K562 (cell line): ENCODE measurements around the gene NRSN2. TPM values are rescaled to one million over a fixed set of nuclear protein-coding genes. Genes with fewer than 3 reads are reported as not detected.
A peak's percentile ranks its signal among the peaks of the same experiment; 100 is the strongest.

Source experiments
- CBX1 ChIP-seq: sonication (generic); IDR thresholded peaks from 2 replicates; pipeline ENCODE4 v1.6.1; 2016; ENCODE audit warnings: antibody characterized with exemption, low read depth, mild to moderate bottlenecking
- CTBP1 ChIP-seq: fragments of 450-650 bp; IDR thresholded peaks from 2 replicates; pipeline ENCODE4 v1.6.1; 2016; ENCODE audit warnings: borderline replicate concordance
- DMBX1 ChIP-seq: fragments of 250-450 bp; sonication (Bioruptor Pico); IDR thresholded peaks from 2 replicates; pipeline ENCODE4 v1.8.0; 2022; ENCODE audit warnings: inconsistent platforms, mild to moderate bottlenecking, moderate library complexity, borderline replicate concordance
- FOXK2 ChIP-seq, 2 experiments: fragments of 450-650 bp; IDR thresholded peaks in 1 of 2; conservative IDR thresholded peaks in 1 of 2; 2 replicates each; pipeline ENCODE4 v1.6.1; 2016; ENCODE audit warnings: low read depth in 2 of 2, mild to moderate bottlenecking in 1 of 2
- HIVEP1 ChIP-seq: fragments of 250-450 bp; sonication (Bioruptor Pico); IDR thresholded peaks from 2 replicates; pipeline ENCODE4 v1.4.0; 2020; ENCODE audit warnings: mild to moderate bottlenecking
- HLTF ChIP-seq: fragments of 450-650 bp; IDR thresholded peaks from 2 replicates; pipeline ENCODE4 v1.6.1; 2016
- MAFG ChIP-seq: fragments of 450-650 bp; conservative IDR thresholded peaks from 2 replicates; pipeline ENCODE4 v1.6.1; 2016; ENCODE audit warnings: missing genetic modification characterization, missing compliant biosample characterization
- NONO ChIP-seq, 2 experiments: fragments of 200-400 bp in 1 of 2; fragments of 450-650 bp in 1 of 2; formaldehyde crosslinking in 1 of 2; IDR thresholded peaks; 2 replicates each; pipeline ENCODE4 v1.6.1; 2017; ENCODE audit warnings: low read depth in 2 of 2, mild to moderate bottlenecking in 2 of 2, moderate library complexity in 2 of 2, low read length in 1 of 2
- POLR2AphosphoS5 ChIP-seq: IDR thresholded peaks from 2 replicates; pipeline ENCODE4 v1.6.1; 2011; ENCODE audit warnings: mild to moderate bottlenecking, low read depth, low read length, moderate library complexity; ENCODE audit not compliant: control insufficient read depth, insufficient read depth
- POLR2G ChIP-seq: fragments of 200-400 bp; formaldehyde crosslinking; IDR thresholded peaks from 2 replicates; pipeline ENCODE4 v1.6.1; 2017; ENCODE audit warnings: low read depth, mild to moderate bottlenecking, antibody characterized with exemption, low read length, moderate library complexity
- PRDM10 ChIP-seq: fragments of 450-650 bp; IDR thresholded peaks from 2 replicates; pipeline ENCODE4 v1.6.1; 2018; ENCODE audit not compliant: partially characterized antibody
- SMC3 ChIP-seq: conservative IDR thresholded peaks from 2 replicates; pipeline ENCODE4 v1.6.1; 2011; ENCODE audit warnings: low read depth, low read length, improper control_type of control experiment; ENCODE audit not compliant: insufficient read depth
- SP1 ChIP-seq: sonication (generic); formaldehyde crosslinking; IDR thresholded peaks from 2 replicates; pipeline ENCODE4 v1.8.1; 2022; ENCODE audit warnings: mild to moderate bottlenecking, missing genetic modification reagents
- STAG1 ChIP-seq: sonication (generic); formaldehyde crosslinking; IDR thresholded peaks from 2 replicates; pipeline ENCODE4 v1.5.0; 2020; ENCODE audit warnings: missing genetic modification reagents, borderline replicate concordance
- TCF7 ChIP-seq: sonication (generic); IDR thresholded peaks from 2 replicates; pipeline ENCODE4 v1.6.1; 2016; ENCODE audit warnings: antibody characterized with exemption, borderline replicate concordance
- ZNF398 ChIP-seq: fragments of 250-450 bp; sonication (Bioruptor Pico); IDR thresholded peaks from 2 replicates; pipeline ENCODE4 v1.8.0; 2021; ENCODE audit warnings: moderate library complexity, mild to moderate bottlenecking, inconsistent platforms
- polyA plus RNA-seq, 8 experiments: library from polyadenylated mRNA; depleted of rRNA in 4 of 8; stranded (reverse) in 5 of 8; unstranded in 3 of 8; fragments of >200 nt; fragmentation: Nextera tagmentation in 2 of 8; fragmentation: Illumina TruSeq in 1 of 8; extraction: Ambion mirVana in 2 of 8; extraction: Trizol in 1 of 8; gene quantifications; 2 replicates each; pipeline versions ENCODE4 v1.2.1 to v1.2.3, GENCODE V29; 2011 to 2014; ENCODE audit warnings: inconsistent platforms in 1 of 8, missing spikeins in 1 of 8
- total RNA-seq, 7 experiments: library from RNA; depleted of rRNA in 6 of 7; stranded (reverse); fragments of >200 nt in 6 of 7; fragmentation: Illumina TruSeq in 2 of 7; extraction: Trizol in 2 of 7; gene quantifications; 2 replicates each; pipeline versions ENCODE4 v1.2.1 to v1.2.3, GENCODE V29; 2011 to 2021; ENCODE audit warnings: low replicate concordance in 1 of 7
- TF ChIP-seq, protein P1 (sequence below): fragments of 200-800 bp; sonication (Bioruptor generic); IDR thresholded peaks from 2 replicates; pipeline ENCODE4 v1.6.1; 2017; ENCODE audit warnings: missing genetic modification characterization, missing compliant biosample characterization
- TF ChIP-seq, protein P2 (sequence below): fragments of 450-650 bp; IDR thresholded peaks from 2 replicates; pipeline ENCODE4 v1.6.1; 2017; ENCODE audit warnings: mild to moderate bottlenecking, moderate library complexity

The NRSN2 gene
- total and polyA plus RNA-seq, 9 of the 15 experiments (the other 6 are each of a cell fraction or from before 2014, with no cell fraction given): 7.5 to 29.7 (median 11.1) TPM

DNA sequence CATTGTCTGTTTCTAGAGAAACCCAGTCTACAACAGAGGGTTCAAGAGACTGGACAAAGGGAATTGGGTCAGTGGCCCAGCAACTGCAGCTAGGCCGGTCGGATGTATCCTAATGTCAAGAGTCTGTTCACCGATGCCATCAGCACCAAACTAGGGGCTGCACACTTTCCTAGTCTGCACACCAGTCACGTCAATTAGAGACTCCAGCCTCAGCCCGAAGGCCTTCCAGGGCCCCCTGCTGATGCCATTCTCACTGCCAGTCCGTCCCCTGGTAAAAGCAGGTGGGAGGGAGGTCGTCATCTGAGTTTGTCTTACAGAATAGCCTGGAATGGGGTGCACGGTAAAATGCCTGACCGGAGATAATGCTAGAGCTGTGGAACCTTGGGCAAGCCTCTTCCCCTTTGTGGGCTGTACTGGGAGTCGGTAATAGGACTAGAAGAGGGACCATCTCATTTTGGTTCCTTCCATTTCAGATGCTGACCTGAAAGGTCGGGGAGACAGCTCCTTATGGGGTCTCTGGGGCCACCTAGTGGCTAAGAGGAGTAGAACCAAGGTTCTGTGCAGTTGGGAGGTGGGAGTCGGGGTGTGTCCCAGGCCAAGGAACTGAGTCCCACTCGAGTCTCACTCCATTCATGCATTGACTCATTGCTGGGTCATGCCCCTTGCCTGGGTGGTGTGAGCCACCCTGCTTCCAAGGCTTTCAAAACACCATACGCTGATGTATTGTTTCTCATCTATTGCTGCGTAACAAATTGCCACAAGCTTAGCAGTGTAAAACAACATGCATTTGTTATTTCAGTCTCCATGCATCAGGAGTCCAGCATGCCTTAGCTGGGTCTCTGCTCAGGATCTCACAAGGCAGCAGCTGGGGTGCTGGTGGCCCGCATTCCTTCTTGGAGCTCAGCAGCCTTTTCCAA lies 16.4 kb upstream of the NRSN2 start (continued):
- TF ChIP-seq STAG1 (peak; percentile 36; the same call in 1 of the 2 replicates), POLR2G (0 out of 2 replicates have a peak, but pooled peaks have one; percentile 22), CTBP1 (peak; percentile 43), HLTF (no peak), MAFG (tag) (no peak), ZNF398 (CRISPR knock-in tag) (no peak), DMBX1 (CRISPR knock-in tag) (no peak), POLR2AphosphoS5 (peak; percentile 50; the same call in 1 of the 2 replicates), TCF7 (no peak), FOXK2 (conservative IDR thresholded peaks at IDR 0.05 in 1 of 2, IDR thresholded peaks at IDR 0.05 in 1 of 2; ENCODE audit: low read depth in 2 of 2) (peak in 1 of 2 experiments; percentile 38; a peak in 1 of 4 replicates), SP1 (CRISPR knock-in tag) (0 out of 2 replicates have a peak, but pooled peaks have one; percentile 24), SMC3 (peak; percentile 67), HIVEP1 (CRISPR knock-in tag) (no peak), CBX1 (no peak), NONO (IDR thresholded peaks at IDR 0.05; ENCODE audit: low read depth in 2 of 2, low read length in 1 of 2) (no peak), PRDM10 (peak; percentile 95)
- TF ChIP-seq, protein P1, sequence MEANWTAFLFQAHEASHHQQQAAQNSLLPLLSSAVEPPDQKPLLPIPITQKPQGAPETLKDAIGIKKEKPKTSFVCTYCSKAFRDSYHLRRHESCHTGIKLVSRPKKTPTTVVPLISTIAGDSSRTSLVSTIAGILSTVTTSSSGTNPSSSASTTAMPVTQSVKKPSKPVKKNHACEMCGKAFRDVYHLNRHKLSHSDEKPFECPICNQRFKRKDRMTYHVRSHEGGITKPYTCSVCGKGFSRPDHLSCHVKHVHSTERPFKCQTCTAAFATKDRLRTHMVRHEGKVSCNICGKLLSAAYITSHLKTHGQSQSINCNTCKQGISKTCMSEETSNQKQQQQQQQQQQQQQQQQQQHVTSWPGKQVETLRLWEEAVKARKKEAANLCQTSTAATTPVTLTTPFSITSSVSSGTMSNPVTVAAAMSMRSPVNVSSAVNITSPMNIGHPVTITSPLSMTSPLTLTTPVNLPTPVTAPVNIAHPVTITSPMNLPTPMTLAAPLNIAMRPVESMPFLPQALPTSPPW (CRISPR knock-in tag): peak; percentile 41; the same call in 1 of the 2 replicates
- TF ChIP-seq, protein P2, sequence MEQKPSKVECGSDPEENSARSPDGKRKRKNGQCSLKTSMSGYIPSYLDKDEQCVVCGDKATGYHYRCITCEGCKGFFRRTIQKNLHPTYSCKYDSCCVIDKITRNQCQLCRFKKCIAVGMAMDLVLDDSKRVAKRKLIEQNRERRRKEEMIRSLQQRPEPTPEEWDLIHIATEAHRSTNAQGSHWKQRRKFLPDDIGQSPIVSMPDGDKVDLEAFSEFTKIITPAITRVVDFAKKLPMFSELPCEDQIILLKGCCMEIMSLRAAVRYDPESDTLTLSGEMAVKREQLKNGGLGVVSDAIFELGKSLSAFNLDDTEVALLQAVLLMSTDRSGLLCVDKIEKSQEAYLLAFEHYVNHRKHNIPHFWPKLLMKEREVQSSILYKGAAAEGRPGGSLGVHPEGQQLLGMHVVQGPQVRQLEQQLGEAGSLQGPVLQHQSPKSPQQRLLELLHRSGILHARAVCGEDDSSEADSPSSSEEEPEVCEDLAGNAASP: no peak
